Neural progenitor cell (in vitro differentiated cells): ENCODE measurements around the gene TEX10.

Source experiments
- EZH2phosphoT487 ChIP-seq: fragments of 200-600 bp; sonication (generic); IDR thresholded peaks from 2 replicates; pipeline ENCODE4 v1.6.1; 2017; ENCODE audit warnings: antibody characterized with exemption
- TF ChIP-seq, protein P1 (sequence below): fragments of 200-600 bp; sonication (generic); IDR thresholded peaks from 2 replicates; pipeline ENCODE4 v1.5.1; 2017; ENCODE audit warnings: antibody characterized with exemption, mild to moderate bottlenecking

DNA sequence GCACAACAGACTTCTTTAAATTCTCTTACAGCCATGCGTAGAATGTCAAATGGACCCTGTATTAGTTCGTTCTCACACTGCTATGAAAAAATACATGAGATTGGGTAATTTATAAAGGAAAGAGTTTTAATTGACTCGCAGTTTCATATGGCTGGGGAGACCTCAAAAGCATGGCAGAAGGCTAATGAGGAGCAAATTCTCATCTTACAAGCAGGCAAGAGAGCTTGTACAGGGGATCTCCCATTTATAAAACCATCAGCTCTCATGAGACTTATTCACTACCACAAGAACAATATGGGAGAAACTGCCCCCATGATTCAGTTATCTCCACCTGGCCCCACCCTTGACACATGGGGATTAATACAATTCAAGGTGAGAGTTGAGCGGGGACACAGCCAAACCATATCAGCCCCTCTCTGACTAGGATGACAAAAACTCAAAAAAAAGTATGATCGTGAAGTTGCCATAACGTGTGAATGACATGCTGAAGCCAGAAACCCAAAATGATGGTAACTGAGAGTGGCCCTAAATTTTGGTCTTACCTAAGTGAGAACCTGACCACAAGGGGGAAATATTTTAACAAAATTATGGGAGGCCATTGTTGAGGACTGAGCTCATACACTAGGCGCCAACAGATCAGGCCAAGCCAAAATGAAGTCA, 17.5 kb upstream of the TEX10 start:
- TF ChIP-seq, protein P1, sequence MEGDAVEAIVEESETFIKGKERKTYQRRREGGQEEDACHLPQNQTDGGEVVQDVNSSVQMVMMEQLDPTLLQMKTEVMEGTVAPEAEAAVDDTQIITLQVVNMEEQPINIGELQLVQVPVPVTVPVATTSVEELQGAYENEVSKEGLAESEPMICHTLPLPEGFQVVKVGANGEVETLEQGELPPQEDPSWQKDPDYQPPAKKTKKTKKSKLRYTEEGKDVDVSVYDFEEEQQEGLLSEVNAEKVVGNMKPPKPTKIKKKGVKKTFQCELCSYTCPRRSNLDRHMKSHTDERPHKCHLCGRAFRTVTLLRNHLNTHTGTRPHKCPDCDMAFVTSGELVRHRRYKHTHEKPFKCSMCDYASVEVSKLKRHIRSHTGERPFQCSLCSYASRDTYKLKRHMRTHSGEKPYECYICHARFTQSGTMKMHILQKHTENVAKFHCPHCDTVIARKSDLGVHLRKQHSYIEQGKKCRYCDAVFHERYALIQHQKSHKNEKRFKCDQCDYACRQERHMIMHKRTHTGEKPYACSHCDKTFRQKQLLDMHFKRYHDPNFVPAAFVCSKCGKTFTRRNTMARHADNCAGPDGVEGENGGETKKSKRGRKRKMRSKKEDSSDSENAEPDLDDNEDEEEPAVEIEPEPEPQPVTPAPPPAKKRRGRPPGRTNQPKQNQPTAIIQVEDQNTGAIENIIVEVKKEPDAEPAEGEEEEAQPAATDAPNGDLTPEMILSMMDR: no peak
- no peak for TF ChIP-seq EZH2phosphoT487
